Activated naive CD8-positive, alpha-beta T cell (primary cell): ENCODE results near the gene MSL3B.

Source experiments
- H3K27ac Mint-ChIP-seq: one replicate; pipeline ENCODE4 v1.8.0; 2021; ENCODE audit warnings: mixed read lengths
- H3K27me3 Mint-ChIP-seq: one replicate; pipeline ENCODE4 v1.8.0; 2021; ENCODE audit warnings: mixed read lengths
- H3K36me3 Mint-ChIP-seq: one replicate; pipeline ENCODE4 v1.8.0; 2021; ENCODE audit warnings: mixed read lengths
- H3K4me1 Mint-ChIP-seq: one replicate; pipeline ENCODE4 v1.8.0; 2021; ENCODE audit warnings: low read depth, mixed read lengths
- H3K4me3 Mint-ChIP-seq: one replicate; pipeline ENCODE4 v1.8.0; 2021; ENCODE audit warnings: mild to moderate bottlenecking, mixed read lengths
- H3K9me3 Mint-ChIP-seq: one replicate; pipeline ENCODE4 v1.8.0; 2021; ENCODE audit warnings: low read depth, mixed read lengths

The MSL3B gene

GRCh38 chr2:233858331-233858730 is 9.9 kb downstream of the MSL3B start:
- no peaks in the 10 kb centered on the region for H3K9me3 Mint-ChIP-seq
- H3K27me3 Mint-ChIP-seq, result peaks cover 2% of the 10 kb centered on the region
- H3K4me3 Mint-ChIP-seq, result no peak overlapping the region
- peaks cover 14% of the 10 kb centered on the region for H3K4me1 Mint-ChIP-seq
- peaks cover 4% of the 10 kb centered on the region for H3K36me3 Mint-ChIP-seq
- H3K27ac Mint-ChIP-seq, result no peak overlapping the region

GRCh38 chr2:233857511-233858141 is 10.6 kb downstream of the MSL3B start:
- no peak overlapping the region for H3K4me3 Mint-ChIP-seq
- peaks cover 4% of the 10 kb centered on the region for H3K36me3 Mint-ChIP-seq
- peaks cover 16% of the 10 kb centered on the region for H3K4me1 Mint-ChIP-seq
- peaks cover 2% of the 10 kb centered on the region for H3K27me3 Mint-ChIP-seq
- H3K27ac Mint-ChIP-seq, result no peak overlapping the region
- no peaks in the 10 kb centered on the region for H3K9me3 Mint-ChIP-seq

GRCh38 chr2:233856184-233856583 is 12.0 kb downstream of the MSL3B start:
- Mint-ChIP-seq H3K27me3 (peaks cover 2% of the 10 kb centered on the region), H3K36me3 (peaks cover 2% of the 10 kb centered on the region), H3K27ac (no peak overlapping the region), H3K4me3 (no peak overlapping the region), H3K9me3 (no peaks in the 10 kb centered on the region), H3K4me1 (peaks cover 16% of the 10 kb centered on the region)

- Mint-ChIP-seq H3K4me1 (peaks cover 16% of the 10 kb centered on the region), H3K27ac (no peak overlapping the region), H3K9me3 (no peaks in the 10 kb centered on the region), H3K36me3 (peaks cover 1% of the 10 kb centered on the region), H3K4me3 (peak overlapping the region; percentile 99), H3K27me3 (peaks cover 2% of the 10 kb centered on the region)
Measured at GRCh38 chr2:233855345-233855744, 12.8 kb downstream of the MSL3B start.

- H3K27me3 Mint-ChIP-seq, result peaks cover 2% of the 10 kb centered on the region
- H3K4me3 Mint-ChIP-seq, result peak within 1 kb of the TSS; percentile 99
- H3K36me3 Mint-ChIP-seq, result no peaks in the 10 kb centered on the region
- peaks cover 16% of the 10 kb centered on the region for H3K4me1 Mint-ChIP-seq
- H3K9me3 Mint-ChIP-seq, result no peaks in the 10 kb centered on the region
- H3K27ac Mint-ChIP-seq, result peak within 1 kb of the TSS; percentile 82
Measured at GRCh38 chr2:233854241-233854981, 13.8 kb downstream of the MSL3B start, which contains the start of gene HJURP. HJURP (minus strand) TSS chr2:233854535; CDS start chr2:233854500, 35 bp downstream.

GRCh38 chr2:233853883-233854240 is 14.3 kb downstream of the MSL3B start:
- Mint-ChIP-seq H3K27ac (peak overlapping the region; percentile 25), H3K27me3 (peaks cover 2% of the 10 kb centered on the region), H3K4me1 (peaks cover 16% of the 10 kb centered on the region), H3K9me3 (no peaks in the 10 kb centered on the region), H3K4me3 (peak overlapping the region; percentile 99), H3K36me3 (no peaks in the 10 kb centered on the region)

GRCh38 chr2:233853353-233853752 is 14.8 kb downstream of the MSL3B start:
- Mint-ChIP-seq H3K4me1 (peaks cover 16% of the 10 kb centered on the region), H3K9me3 (no peaks in the 10 kb centered on the region), H3K27me3 (peaks cover 2% of the 10 kb centered on the region), H3K4me3 (peak overlapping the region; percentile 99), H3K36me3 (no peaks in the 10 kb centered on the region), H3K27ac (peak overlapping the region; percentile 25)

- no peak overlapping the region for H3K4me3 Mint-ChIP-seq
Measured at GRCh38 chr2:233852056-233852455, 16.1 kb downstream of the MSL3B start.

GRCh38 chr2:233851169-233851568 is 17.0 kb downstream of the MSL3B start:
- Mint-ChIP-seq H3K4me1 (peaks cover 15% of the 10 kb centered on the region), H3K27ac (no peak overlapping the region), H3K4me3 (no peak overlapping the region), H3K9me3 (no peaks in the 10 kb centered on the region), H3K27me3 (peaks cover 2% of the 10 kb centered on the region), H3K36me3 (no peaks in the 10 kb centered on the region)

More at GRCh38 chr2:233852056-233852455, 16.1 kb downstream of the MSL3B start:
- Mint-ChIP-seq H3K27me3 (peaks cover 2% of the 10 kb centered on the region), H3K36me3 (no peaks in the 10 kb centered on the region), H3K27ac (no peak overlapping the region), H3K9me3 (no peaks in the 10 kb centered on the region), H3K4me1 (peaks cover 15% of the 10 kb centered on the region)

- Mint-ChIP-seq H3K4me1 (peaks cover 15% of the 10 kb centered on the region), H3K27me3 (peaks cover 2% of the 10 kb centered on the region), H3K4me3 (no peak overlapping the region), H3K9me3 (no peaks in the 10 kb centered on the region), H3K36me3 (no peaks in the 10 kb centered on the region), H3K27ac (no peak overlapping the region)
Measured at GRCh38 chr2:233850745-233851144, 17.4 kb downstream of the MSL3B start.

- H3K36me3 Mint-ChIP-seq, result no peaks in the 10 kb centered on the region
- H3K9me3 Mint-ChIP-seq, result no peaks in the 10 kb centered on the region
- H3K27me3 Mint-ChIP-seq, result peaks cover 2% of the 10 kb centered on the region
- H3K4me3 Mint-ChIP-seq, result no peak overlapping the region
- H3K27ac Mint-ChIP-seq, result no peak overlapping the region
- peaks cover 11% of the 10 kb centered on the region for H3K4me1 Mint-ChIP-seq
Measured at GRCh38 chr2:233849607-233850271, 18.4 kb downstream of the MSL3B start.

- peaks cover 2% of the 10 kb centered on the region for H3K4me1 Mint-ChIP-seq
- H3K9me3 Mint-ChIP-seq, result no peaks in the 10 kb centered on the region
- H3K4me3 Mint-ChIP-seq, result no peak overlapping the region
- peaks cover 2% of the 10 kb centered on the region for H3K36me3 Mint-ChIP-seq
- H3K27me3 Mint-ChIP-seq, result no peaks in the 10 kb centered on the region
- H3K27ac Mint-ChIP-seq, result no peak overlapping the region
Measured at GRCh38 chr2:233848276-233848675, 19.9 kb downstream of the MSL3B start.

- Mint-ChIP-seq H3K4me3 (no peak overlapping the region), H3K36me3 (peaks cover 2% of the 10 kb centered on the region), H3K27me3 (no peaks in the 10 kb centered on the region), H3K27ac (no peak overlapping the region), H3K4me1 (no peaks in the 10 kb centered on the region), H3K9me3 (no peaks in the 10 kb centered on the region)
Measured at GRCh38 chr2:233847248-233847898, 20.8 kb downstream of the MSL3B start.

- H3K36me3 Mint-ChIP-seq, result peaks cover 2% of the 10 kb centered on the region
- H3K9me3 Mint-ChIP-seq, result no peaks in the 10 kb centered on the region
- H3K27ac Mint-ChIP-seq, result no peak overlapping the region
- no peaks in the 10 kb centered on the region for H3K4me1 Mint-ChIP-seq
- H3K27me3 Mint-ChIP-seq, result no peaks in the 10 kb centered on the region
- H3K4me3 Mint-ChIP-seq, result no peak overlapping the region
Measured at GRCh38 chr2:233846387-233847247, 21.6 kb downstream of the MSL3B start.
